SHP77 treated with DMSO at 0.1 percent for 48 hours (cell line): ENCODE results near the gene TTC4.

Source experiments
- DNase-seq: peaks from one replicate; lab custom pipeline; 2025; lab: John Stamatoyannopoulos, UW

Gene TTC4

DNA sequence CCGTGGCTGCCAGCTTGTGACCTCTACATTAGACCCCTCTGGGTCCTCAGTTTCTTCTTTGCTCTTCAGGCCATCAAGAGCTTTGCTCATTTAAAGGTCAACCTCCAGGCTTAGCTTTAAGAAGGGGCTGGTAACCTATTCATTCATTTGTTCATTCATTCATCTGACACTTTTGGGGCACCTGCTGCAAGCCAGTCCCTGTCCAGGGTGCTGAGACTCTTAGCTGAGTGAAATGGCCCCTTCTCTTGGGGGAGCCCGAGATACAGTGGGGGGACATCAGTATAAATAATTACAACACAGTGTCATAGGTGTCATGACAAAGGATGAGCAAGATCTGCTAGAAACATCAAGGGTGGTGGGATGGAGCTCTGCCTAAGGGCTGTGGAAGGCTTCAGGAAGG lies 10.5 kb upstream of the TTC4 start:
- no peak for DNase-seq

DNA sequence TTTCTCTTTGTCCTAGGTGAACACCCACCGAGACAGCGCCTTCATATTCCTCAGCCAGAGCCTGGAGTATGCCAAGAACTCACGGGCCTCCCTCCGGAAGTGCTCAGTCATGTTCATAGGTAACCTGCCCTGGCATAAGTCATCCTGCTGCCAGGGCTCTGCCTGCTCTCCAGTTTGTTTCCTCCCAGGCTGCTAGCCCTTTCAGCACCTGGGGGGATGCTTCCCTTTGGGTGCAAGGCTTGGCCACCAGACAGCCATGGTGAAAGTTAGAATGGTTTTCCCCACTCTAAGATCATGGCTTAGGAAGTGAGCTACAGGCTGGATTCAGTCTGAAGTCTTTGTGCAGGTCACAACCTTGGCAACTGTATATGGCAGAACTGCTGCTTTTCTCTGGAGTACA lies 9.2 kb upstream of the TTC4 start:
- DNase-seq, result no peak

DNA sequence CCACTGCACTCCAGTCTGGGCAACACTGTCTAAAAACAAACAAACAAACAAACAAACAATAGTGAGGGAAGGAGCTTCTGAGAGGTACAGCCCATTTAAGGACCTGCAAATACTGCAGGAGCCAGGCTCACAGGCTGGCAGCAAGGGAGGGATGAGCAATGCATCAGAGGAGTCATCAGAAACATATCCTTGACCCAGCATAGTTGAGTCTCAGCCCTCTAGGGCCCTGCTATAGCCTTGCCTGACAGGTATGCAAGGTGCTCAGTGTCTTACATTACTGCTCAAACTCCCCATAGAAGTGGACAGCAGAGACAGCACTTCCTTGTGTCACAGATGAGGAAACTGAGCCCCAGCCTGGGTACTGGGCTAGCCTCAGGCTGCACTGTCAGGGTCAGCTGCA lies 7.3 kb upstream of the TTC4 start:
- no peak for DNase-seq

DNA sequence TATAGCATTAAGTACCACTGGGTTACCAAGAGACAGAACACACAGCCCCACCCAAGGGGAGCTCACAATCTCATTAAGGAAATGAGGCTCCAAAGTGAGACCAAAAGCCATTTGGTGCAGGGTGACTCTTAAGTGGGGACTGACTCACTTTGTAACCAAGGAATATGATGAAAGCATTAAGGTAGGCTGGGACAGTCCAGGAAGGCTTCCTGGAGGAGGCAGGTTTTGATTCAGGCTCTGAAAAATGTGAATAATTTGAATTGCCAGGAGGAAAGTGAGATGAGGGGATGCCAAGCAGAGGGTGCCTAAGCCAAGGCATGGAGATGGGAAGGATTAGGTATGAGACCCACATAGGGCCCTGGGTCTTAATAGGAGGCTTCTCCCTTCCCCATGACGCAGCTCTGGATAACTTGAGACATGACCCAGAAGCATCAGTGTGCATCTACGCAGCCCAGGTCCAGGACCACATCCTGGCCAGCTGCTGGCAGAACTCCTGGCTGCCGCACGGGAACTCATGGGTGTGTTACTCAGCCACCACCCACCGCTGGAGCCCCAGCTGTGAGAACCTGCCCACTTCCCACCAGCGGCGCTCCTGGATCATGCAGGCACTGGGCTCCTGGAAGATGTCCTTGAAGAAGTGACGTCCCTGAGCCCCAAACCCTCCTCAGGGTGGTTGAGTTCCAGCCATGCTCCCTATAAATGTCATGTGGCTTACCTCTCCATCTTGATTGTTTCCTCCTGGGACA lies 5.9 kb upstream of the TTC4 start:
- DNase-seq, result no peak

DNA sequence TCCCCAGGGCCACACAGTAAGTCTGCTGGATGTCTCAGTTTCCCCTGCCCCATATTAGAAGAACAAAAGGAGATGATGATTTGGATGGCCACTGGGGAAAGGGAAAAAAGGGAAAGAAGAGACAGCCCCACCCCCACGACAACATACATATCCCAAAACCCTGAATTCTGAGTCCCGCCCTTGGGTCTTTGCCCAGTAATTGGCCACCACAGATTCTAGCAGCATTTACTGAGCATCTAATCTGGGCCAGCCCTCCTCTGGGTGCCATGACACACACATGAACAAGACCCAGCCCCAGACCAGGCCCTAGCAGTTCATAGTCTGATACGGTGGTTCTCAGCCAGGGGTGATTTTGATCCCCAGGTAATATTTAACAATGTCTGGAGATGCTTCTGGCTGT lies 5.2 kb upstream of the TTC4 start:
- no peak for DNase-seq

DNA sequence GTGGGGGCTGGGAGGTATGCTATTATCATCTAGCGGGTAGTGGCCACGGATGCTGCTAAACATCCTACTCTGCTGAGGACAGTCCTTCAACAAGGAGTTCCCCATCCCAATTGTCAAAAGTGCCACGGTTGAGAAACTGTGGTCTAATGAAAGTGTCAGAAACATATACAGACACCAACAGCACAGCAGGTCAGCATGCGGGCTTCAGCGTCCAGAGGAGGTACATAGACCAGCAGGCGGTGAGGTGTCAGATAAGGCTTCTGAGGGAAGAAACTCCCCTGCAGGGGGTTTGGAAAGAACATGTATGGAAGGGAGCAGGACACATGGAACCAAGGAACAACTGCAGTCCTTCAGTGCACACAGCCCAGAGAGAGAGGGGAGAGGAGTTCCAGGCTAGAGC lies 4.8 kb upstream of the TTC4 start:
- DNase-seq, result no peak

DNA sequence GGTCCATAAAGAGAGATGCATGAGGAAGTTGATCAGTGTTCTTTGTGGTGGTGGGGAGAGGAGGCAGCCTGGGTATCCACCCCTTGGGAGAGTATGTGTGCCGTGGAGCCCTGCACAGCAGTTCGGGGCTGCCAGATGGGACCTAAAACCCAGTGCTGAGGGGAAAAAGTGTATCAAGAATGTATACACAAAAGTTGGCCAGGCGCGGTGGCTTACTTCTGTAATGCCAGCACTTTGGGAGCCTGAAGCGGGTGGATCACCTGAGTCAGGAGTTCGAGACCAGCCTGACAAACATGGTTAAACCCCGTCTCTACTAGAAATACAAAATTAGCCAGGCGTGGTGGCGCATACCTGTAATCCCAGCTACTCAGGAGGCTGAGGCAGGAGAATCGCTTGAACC lies 4.1 kb upstream of the TTC4 start:
- no peak for DNase-seq

DNA sequence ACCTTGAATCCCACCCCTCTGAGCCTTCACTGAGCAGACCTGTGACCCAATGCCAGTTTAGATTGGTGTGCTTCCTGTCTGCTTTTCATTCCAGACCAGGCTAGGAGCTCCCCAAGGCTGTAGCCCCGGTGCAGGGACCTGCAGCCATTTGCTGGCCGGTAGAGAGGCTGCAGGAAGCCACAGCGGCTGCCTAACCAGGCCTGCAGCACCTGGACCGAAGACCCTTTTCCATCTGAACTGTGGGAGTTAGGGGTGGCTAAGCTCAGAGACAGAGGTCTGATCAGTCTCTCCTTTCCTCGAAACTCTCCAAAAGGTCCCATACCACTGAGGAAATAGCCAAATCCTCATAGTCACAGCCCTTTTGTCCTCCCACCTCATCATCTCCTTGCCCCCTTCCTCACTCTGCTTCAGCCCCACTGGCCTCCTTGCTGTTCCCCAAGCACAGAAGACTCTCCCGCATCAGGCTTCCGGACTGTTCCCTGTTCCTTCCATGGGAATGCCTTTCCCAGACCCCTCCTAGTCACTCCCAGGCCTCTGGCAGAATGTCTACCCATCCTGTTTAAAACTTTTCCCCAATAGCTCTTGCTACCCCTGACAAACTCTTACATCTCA lies 674 bp upstream of the TTC4 start:
- no peak for DNase-seq

DNA sequence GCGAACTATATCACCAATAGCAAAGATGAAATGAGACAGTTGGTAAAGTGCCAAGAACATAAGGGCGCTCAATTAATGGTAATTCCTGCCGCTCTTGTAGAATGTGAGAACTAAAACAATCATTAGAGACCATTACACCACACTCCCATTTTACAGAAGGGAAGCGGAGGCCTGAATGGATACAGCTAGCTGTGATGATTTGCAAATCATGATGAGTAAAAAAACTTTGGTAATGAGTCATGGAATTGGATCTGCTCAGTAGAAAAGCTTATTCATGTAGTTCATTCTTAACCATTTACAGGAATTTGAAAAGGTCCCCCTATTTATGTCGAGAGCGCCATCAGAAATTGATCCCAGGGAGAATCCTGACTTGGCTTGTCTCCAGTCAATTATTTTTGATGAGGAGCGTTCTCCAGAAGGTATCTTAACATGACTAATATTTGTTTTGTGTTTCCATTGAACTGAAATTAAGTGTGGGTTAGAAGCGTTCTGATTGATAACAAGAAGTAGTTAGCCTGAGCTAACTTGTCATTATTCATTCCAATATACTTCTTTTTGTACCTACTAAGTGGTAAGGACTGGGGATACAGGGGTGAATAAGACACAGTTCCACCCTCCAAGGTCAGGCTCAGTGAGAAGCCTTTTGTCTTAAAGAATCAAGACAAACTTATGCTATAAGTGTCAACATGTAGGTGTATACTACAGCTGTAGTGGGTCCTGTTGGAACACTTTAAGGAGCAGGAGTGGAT lies 812 bp downstream of the TTC4 start:
- no peak for DNase-seq

DNA sequence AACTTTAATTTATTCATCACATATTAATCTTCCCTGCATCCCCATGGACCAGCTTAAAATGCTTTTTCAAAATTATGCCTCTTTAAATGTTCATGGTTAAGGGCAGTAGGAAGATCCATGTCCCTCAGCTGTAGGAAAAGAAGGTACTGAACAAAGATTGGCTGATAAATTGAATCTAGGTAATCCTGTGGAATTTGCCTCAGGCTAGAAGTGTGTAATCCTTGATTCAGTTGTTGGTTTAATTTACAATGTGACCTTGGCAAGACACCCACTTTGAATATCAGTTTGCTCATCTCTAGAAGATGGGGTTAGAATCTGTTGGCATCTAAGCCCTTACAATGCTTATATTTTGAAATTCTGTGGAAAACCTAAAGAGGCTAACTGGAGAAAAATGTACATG lies 6.1 kb downstream of the TTC4 start:
- DNase-seq, result no peak

DNA sequence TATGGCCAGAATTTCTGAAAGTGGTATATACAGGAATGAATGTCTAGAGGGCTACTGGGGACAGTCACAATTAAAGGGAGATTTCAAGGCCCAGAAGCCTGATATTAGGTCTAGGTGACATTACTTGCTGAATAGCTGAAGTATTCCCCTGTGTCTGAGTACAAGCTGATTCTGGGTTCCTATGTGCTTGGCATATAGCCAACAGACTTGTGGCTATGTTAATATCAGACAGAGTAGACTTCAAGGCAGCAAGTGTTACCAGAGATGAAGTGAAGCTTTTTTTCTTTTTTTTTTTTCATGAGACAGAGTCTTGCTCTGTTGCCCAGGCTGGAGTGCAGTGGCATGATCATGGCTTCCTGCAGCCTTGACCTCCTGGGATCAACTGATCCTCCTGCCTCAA lies 8.3 kb downstream of the TTC4 start:
- DNase-seq, result no peak

DNA sequence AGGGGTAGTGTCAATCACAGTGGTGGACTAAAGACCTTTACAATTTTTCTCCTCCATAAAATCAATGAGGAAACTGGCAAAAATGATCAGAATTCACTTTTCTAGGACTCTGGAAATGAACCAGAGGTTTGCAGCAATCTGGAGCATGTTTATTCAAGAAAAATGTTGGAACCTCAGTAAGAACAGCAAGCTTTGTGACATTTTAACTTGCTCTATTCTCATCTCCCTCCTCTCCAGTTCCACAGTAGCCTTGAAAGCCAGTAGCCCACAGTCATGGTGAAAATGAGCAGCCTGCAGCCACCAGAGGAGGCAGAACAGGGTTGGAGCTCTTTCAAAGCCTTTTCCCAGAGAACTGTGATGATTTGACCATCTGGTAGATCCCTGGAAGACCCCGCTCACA lies 9.1 kb downstream of the TTC4 start:
- DNase-seq, result no peak

DNA sequence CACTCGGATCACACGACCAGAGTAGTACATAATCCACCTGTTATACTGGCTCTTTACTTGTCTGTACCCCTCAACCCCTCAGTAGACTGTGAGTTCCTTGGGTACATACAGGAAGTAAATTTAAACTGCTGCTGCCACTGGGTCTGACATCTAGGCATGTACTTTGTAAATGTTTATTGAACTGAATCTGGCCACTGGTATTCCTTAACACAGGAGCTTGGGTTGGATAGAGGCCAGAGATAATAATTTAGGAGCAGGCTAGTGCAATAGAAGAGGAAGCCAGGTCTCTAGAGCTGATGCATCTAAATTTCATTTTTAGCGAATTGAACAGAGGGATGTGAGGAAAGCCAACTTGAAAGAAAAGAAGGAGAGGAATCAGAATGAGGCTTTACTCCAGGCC lies 12.4 kb downstream of the TTC4 start:
- DNase-seq, result no peak

DNA sequence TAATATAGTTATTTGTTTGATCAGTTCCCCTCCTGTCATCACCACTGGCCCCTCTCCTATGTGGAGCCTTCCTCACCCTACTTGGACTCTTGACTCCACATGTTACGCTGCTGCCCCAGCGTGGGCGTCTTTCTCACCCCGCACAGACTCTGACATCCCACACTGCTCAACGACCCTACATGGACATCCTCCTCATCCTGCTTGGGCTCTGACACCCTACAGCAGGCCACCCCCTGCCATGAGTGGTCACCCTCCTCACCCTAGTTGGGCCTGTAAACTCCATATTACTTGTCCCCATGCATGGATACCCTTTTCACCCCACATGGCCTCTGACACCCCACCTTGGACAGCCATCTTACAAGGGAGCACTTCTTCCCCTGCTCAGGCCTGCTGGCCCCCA lies 21.0 kb downstream of the TTC4 start:
- no peak for DNase-seq

DNA sequence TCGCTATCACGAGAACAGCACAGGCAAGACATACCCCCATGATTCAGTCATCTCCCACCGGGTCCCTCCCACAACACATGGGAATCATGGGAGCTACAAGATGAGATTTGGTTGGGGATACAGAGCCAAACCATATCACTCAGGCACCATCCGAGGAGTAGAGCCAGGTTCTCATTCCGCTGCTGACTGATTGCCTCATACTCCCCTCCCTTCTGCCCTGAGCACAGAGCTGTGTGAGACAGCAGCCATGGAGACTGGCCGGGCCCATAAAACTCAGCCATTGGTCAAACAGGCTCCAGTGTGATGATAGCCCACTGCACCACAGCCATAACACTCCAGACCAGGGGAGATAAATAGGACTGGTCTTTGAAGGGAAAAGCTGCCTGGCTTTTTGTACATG lies 22.6 kb downstream of the TTC4 start:
- DNase-seq, result no peak

DNA sequence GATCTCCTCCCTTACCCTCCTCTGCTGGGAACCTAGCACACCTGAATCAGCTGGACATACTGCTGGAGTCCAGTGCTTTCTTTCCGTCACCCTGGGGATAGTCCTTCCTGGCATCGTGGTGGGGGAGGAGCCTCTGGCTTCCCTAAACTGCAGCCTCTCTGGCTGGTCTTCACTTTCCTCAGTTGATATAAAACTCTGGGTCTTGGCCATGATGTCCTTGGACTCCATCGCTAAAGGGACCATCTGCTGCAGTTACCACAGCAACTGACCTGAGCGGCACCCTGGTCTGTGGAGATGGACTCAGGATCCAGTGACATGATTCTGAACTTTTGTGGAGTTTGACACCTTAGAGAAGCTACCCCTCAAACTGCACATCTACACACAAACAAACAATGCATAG lies 25.9 kb downstream of the TTC4 start:
- DNase-seq, result no peak

DNA sequence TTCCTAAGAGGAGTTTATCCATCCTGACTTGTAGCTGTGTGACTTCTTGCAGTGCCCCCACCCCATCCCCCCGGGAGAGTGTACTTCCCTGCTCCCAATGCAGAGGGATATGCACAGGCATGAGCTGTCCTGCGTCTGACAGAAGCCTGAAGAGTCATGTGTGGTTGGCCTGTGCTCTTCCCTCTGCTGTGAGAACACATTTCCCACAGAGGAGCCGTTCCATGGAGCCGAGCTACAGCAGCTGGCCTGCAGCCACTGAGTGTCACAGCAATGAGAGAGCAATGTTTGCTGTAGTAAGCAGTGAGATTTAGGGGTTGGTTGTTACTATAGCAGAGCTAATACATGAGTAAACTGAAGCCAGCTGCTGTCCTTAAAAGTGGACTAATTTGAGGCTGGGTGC lies 26.6 kb downstream of the TTC4 start:
- no peak for DNase-seq

DNA sequence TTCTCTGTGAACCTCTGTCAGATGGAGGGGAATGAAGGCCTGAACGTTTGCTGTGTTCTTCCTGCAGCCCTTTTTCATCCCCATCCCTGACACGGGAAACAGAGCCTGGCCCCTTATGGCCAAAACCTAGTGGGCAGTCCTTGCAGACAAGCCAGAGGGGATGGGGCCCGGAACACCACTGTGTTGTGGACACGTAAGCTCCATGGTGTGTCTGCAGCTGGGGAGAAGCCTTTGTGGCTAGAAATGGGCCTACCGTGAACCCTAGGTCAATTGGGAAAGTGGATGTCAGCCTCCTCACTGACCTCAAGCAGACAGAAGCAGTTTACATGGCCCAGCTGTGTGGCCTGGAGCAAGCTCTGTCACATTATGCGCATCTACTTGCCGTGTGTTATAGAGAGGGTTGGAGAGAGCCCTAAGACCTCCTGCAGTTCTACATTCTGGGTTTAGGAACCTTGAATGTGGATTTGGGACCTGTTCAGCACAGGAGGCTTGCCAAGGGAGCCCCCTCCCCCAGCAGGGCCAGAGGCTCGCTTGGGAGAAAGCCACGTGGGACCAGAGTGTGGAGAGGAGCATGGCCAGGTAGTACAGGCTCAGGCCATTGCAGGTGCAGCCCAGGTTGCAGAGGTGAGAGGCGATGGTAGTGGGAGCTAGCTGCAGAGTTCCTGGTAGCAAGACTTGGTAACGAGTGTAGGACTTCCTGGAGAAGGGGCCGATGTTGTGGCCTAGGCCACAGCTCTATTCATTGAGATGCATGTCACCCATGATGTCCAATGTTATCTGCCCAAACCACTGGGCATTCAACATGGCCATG lies 28.0 kb downstream of the TTC4 start:
- DNase-seq, result no peak

DNA sequence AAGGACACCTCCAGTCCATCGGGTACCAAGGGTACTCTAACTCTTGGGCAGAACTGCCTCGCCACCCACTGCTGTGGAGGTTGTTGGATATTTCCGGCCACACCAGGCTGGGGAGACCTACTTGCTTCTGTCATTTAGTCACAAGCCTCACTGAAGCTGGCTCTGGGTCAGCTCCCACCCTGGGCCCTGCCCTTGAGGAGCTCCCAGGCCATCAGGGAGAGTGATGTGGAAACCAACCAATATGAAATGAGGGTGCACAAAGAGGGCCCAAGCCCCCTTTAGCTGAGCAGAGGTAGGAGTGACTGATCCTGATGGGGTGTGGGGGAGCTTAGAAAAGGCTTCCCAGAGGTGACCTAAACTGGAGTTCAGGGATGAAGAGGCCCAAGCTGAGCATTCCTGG lies 29.0 kb downstream of the TTC4 start:
- no peak for DNase-seq

DNA sequence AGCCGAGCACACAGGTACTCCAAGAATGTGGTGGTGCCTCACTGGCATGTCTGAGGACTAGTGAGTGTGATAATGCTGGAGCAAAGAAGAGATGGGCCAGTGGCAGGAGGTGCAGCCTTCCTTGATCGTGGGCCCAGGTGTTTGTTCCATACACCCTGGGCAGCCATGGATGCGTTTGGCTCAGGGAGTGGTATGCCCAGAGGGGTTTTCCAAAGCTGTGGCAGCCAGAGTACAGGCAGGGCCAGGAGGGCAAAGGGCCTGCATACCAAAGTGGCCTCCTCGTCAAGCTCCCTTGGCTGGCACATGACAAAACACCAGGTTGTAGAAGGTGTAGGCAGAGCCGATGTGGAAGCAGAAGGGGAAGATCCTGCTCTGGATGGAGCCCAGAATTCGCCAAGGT lies 29.6 kb downstream of the TTC4 start:
- DNase-seq, result no peak

DNA sequence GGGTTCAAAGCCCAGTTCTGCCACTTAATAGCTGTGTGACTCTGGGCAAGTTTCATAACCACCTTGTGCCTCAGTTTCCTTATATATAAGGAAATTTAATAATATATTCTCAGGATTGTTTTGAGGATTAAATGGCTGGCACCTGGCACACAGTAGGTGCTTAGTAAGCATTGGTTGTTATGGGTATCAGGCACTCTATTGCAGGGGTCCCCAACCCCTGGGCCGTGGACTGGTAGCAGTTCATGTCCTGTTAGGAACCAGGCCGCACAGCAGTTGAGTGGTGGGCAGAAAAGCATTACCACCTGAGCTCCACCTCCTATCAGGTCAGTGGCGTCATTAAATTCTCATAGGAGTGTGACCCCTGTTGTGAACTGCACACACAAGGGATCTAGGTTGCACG lies 30.2 kb downstream of the TTC4 start:
- no peak for DNase-seq

DNA sequence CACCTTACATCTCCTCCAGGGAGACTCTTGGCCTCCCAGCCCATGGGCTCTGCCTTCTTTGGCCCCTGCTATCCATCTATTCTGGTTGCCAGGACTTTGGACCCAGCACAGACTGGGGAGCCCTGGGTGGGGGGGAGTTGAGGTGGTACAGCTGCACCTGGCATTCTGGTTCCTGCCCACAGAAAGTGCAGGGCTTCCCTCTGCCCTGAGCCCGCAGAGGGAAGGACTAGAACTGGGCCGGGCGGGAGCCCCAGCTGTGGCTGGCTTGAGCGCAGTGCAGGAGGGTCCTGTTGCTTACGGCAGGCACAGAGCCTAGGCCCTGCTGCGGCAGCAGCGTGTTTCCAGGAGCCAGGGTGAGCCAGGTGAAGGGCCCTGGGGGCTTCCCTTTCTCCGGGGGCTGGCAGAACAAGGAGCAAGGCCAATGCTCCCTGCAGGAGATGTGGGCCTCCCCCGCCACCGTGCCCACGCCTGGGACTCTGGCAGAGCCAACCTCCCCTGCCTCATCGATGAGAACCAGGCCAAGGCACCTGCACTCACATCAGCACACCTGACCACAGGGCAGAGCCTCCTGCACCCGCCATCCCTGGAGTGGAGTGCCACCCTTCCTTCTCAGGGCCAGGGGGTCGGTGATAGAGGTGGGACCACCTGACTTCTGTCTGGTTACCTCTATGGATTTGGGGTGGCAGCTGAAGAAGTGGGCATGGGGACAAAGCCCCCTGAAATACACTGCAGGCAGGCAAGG lies 32.6 kb downstream of the TTC4 start:
- no peak for DNase-seq
